ENCODE data around the gene WRAP53. TPM values are rescaled to one million over a fixed set of nuclear protein-coding genes. Genes with fewer than 3 reads are reported as not detected.

The WRAP53 gene
- total RNA-seq, 1 donor from 2014 or later: 13.4 TPM

GRCh38 chr17:7647018-7647417 is 41.3 kb upstream of the WRAP53 start:
- Mint-ChIP-seq H3K9me3 (ENCODE audit: unreplicated experiment) (no peaks in the 10 kb centered on the region), H3K27me3 (ENCODE audit: unreplicated experiment) (peaks cover 37% of the 10 kb centered on the region), H3K36me3 (ENCODE audit: unreplicated experiment) (no peaks in the 10 kb centered on the region), H3K4me1 (ENCODE audit: unreplicated experiment) (peaks cover 15% of the 10 kb centered on the region), H3K27ac (ENCODE audit: unreplicated experiment) (no peak overlapping the region), H3K4me3 (ENCODE audit: unreplicated experiment) (no peak overlapping the region)
- DNase-seq (ENCODE audit: extremely low spot score, unreplicated experiment): no peak
- TF ChIP-seq, protein P1, sequence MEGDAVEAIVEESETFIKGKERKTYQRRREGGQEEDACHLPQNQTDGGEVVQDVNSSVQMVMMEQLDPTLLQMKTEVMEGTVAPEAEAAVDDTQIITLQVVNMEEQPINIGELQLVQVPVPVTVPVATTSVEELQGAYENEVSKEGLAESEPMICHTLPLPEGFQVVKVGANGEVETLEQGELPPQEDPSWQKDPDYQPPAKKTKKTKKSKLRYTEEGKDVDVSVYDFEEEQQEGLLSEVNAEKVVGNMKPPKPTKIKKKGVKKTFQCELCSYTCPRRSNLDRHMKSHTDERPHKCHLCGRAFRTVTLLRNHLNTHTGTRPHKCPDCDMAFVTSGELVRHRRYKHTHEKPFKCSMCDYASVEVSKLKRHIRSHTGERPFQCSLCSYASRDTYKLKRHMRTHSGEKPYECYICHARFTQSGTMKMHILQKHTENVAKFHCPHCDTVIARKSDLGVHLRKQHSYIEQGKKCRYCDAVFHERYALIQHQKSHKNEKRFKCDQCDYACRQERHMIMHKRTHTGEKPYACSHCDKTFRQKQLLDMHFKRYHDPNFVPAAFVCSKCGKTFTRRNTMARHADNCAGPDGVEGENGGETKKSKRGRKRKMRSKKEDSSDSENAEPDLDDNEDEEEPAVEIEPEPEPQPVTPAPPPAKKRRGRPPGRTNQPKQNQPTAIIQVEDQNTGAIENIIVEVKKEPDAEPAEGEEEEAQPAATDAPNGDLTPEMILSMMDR (IDR thresholded peaks at IDR 0.05): no peak

GRCh38 chr17:7650509-7651096 is 37.7 kb upstream of the WRAP53 start, which contains the start of gene ATP1B2:
Gene ATP1B2, plus strand, starts transcription at chr17:7650926. Its CDS starts 593 bp downstream, at chr17:7651519.
- Mint-ChIP-seq H3K9me3 (ENCODE audit: unreplicated experiment) (no peaks in the 10 kb centered on the region), H3K27ac (ENCODE audit: unreplicated experiment) (no peak within 1 kb of the TSS), H3K4me1 (ENCODE audit: unreplicated experiment) (peaks cover 16% of the 10 kb centered on the region), H3K4me3 (ENCODE audit: unreplicated experiment) (peak within 1 kb of the TSS; percentile 78), H3K27me3 (ENCODE audit: unreplicated experiment) (peaks cover 47% of the 10 kb centered on the region), H3K36me3 (ENCODE audit: unreplicated experiment) (no peaks in the 10 kb centered on the region)
- TF ChIP-seq, protein P1 (IDR thresholded peaks at IDR 0.05): no peak
- DNase-seq (ENCODE audit: extremely low spot score, unreplicated experiment): no peak

DNA sequence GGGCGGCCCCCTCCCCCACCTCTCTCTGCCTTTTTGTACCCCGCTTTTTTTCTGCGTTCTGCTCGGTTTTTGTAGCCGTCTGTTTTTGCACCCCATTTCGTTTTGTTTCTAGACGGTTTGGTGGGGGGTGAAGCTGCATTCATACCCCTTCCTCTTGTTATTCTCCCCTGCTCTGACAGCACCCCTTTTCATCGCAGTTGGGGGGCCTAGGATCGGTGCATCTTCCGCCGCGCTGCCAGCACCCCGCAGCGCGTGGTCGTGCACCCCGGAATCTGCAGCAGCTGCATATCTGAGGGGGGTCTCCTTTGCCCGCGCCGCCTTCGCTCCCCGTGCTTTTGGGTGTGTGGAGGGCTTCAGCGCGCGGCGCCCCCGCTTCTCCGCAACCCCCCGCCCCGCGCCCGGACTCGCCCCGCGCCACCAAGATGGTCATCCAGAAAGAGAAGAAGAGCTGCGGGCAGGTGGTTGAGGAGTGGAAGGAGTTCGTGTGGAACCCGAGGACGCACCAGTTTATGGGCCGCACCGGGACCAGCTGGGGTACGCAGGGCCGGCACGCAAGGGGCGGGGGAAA is 37.1 kb upstream of the WRAP53 start:
- H3K36me3 Mint-ChIP-seq (ENCODE audit: unreplicated experiment): no peaks in the 10 kb centered on the region
- H3K27ac Mint-ChIP-seq (ENCODE audit: unreplicated experiment): no peak overlapping the region
- peak overlapping the region; percentile 78 for H3K4me3 Mint-ChIP-seq (ENCODE audit: unreplicated experiment)
- peaks cover 45% of the 10 kb centered on the region for H3K27me3 Mint-ChIP-seq (ENCODE audit: unreplicated experiment)
- H3K4me1 Mint-ChIP-seq (ENCODE audit: unreplicated experiment): peaks cover 16% of the 10 kb centered on the region
- no peak for DNase-seq (ENCODE audit: extremely low spot score, unreplicated experiment)
- TF ChIP-seq, protein P1 (IDR thresholded peaks at IDR 0.05): no peak
- no peaks in the 10 kb centered on the region for H3K9me3 Mint-ChIP-seq (ENCODE audit: unreplicated experiment)

GRCh38 chr17:7651665-7652387 is 36.5 kb upstream of the WRAP53 start:
- Mint-ChIP-seq H3K36me3 (ENCODE audit: unreplicated experiment) (no peaks in the 10 kb centered on the region), H3K9me3 (ENCODE audit: unreplicated experiment) (no peaks in the 10 kb centered on the region), H3K27ac (ENCODE audit: unreplicated experiment) (no peak overlapping the region), H3K27me3 (ENCODE audit: unreplicated experiment) (peaks cover 39% of the 10 kb centered on the region), H3K4me1 (ENCODE audit: unreplicated experiment) (peaks cover 16% of the 10 kb centered on the region), H3K4me3 (ENCODE audit: unreplicated experiment) (peak overlapping the region; percentile 58)
- DNase-seq (ENCODE audit: extremely low spot score, unreplicated experiment): no peak
- TF ChIP-seq, protein P1 (IDR thresholded peaks at IDR 0.05): no peak

Measured in osteocyte (in vitro differentiated cells).